OCI-LY7 (cell line): Measurements from ENCODE around the gene RSRP1. TPM values are rescaled to one million over a fixed set of nuclear protein-coding genes. Genes with fewer than 3 reads are reported as not detected.

Experiments used
- BruUV-seq: library from RNA; stranded (reverse); fragments of 400-500 nt; replicated peaks from 2 replicates; lab custom pipeline; 2021; lab: Mats Ljungman, UMichigan
- CTCF ChIA-PET: fragments of 300-600 bp; sonication (Branson Sonifier 250); formaldehyde crosslinking; loops from one replicate; lab custom pipeline; 2022; ENCODE audit warnings: antibody characterized with exemption; ENCODE audit not compliant: unreplicated experiment; lab: Charles Lee
- POLR2A ChIA-PET: fragments of 300-600 bp; sonication (Branson Sonifier 250); formaldehyde crosslinking; loops from one replicate; lab custom pipeline; 2022; ENCODE audit warnings: antibody characterized with exemption; lab: Charles Lee
- DNase-seq: peaks from one replicate; pipeline ENCODE4 v3.0.0-alpha.2; 2015; ENCODE audit warnings: low spot score
- H2AFZ ChIP-seq: fragments of 200-600 bp; sonication (generic), shearing (Covaris generic); 2 replicates; pipeline ENCODE4 v1.6.1; 2014; ENCODE audit warnings: mild to moderate bottlenecking, antibody characterized with exemption, low read length, moderate library complexity
- H3K27ac ChIP-seq: fragments of 200-600 bp; sonication (generic); 2 replicates; pipeline ENCODE4 v1.5.1; 2014; ENCODE audit warnings: mixed run types, low read depth, mild to moderate bottlenecking, moderate library complexity, low read length, inconsistent platforms; ENCODE audit not compliant: poor library complexity, severe bottlenecking
- H3K36me3 ChIP-seq: fragments of 200-600 bp; sonication (generic); 2 replicates; pipeline ENCODE4 v1.6.1; 2014; ENCODE audit warnings: mild to moderate bottlenecking, antibody characterized with exemption, low read length, moderate library complexity, mixed read lengths; ENCODE audit not compliant: insufficient read depth
- H3K4me1 ChIP-seq: fragments of 200-600 bp; sonication (generic); 2 replicates; pipeline ENCODE4 v1.5.1; 2014; ENCODE audit warnings: mild to moderate bottlenecking, low read length; ENCODE audit not compliant: insufficient read depth, poor library complexity, severe bottlenecking
- H3K4me2 ChIP-seq: fragments of 200-600 bp; sonication (generic); 2 replicates; pipeline ENCODE4 v1.6.1; 2014; ENCODE audit warnings: mild to moderate bottlenecking, low read length
- H3K4me3 ChIP-seq: fragments of 200-600 bp; sonication (generic); 2 replicates; pipeline ENCODE4 v1.5.1; 2014; ENCODE audit warnings: mild to moderate bottlenecking, low read depth, low read length; ENCODE audit not compliant: poor library complexity, severe bottlenecking
- H3K79me2 ChIP-seq: fragments of 200-600 bp; sonication (generic); 2 replicates; pipeline ENCODE4 v1.6.1; 2016; ENCODE audit warnings: low read depth, mild to moderate bottlenecking, low read length, moderate library complexity, mixed read lengths; ENCODE audit not compliant: insufficient read depth
- H3K9me2 ChIP-seq: fragments of 200-600 bp; sonication (generic); 2 replicates; pipeline ENCODE4 v1.6.1; 2016; ENCODE audit warnings: mild to moderate bottlenecking, low read length, mixed read lengths; ENCODE audit not compliant: insufficient read depth
- H3K9me3 ChIP-seq: fragments of 200-600 bp; sonication (generic); 2 replicates; pipeline ENCODE4 v1.6.1; 2014; ENCODE audit warnings: mild to moderate bottlenecking, mixed run types, low read length, mixed read lengths
- H4K20me1 ChIP-seq: fragments of 200-600 bp; sonication (generic); 2 replicates; pipeline ENCODE4 v1.6.1; 2014; ENCODE audit warnings: mild to moderate bottlenecking, antibody characterized with exemption, low read length, moderate library complexity, mixed read lengths; ENCODE audit not compliant: insufficient read depth
- EZH2phosphoT487 ChIP-seq: fragments of 200-600 bp; sonication (generic); IDR thresholded peaks from 2 replicates; pipeline ENCODE4 v1.6.1; 2018; ENCODE audit warnings: low read depth, borderline replicate concordance, mild to moderate bottlenecking, mixed run types, antibody characterized with exemption, low read length, moderate library complexity, mixed read lengths
- intact Hi-C: fragments of 100-400 bp; cut with micrococcal nuclease; formaldehyde crosslinking; loops from one replicate; pipeline ENCODE4 v1.10.0; 2022; ENCODE audit not compliant: unreplicated experiment
- total RNA-seq, 2 experiments: library from RNA; depleted of rRNA in 1 of 2; stranded (reverse); fragments of >200 nt in 1 of 2; shearing (Covaris generic) in 1 of 2; gene quantifications; 2 replicates each; pipeline ENCODE4 v1.2.3, GENCODE V29; 2014 to 2022
- TF ChIP-seq, protein P1 (sequence below): fragments of 200-600 bp; sonication (generic); conservative IDR thresholded peaks from 2 replicates; pipeline ENCODE4 v1.5.1; 2014; ENCODE audit warnings: mild to moderate bottlenecking, antibody characterized with exemption, low read length, moderate library complexity, mixed read lengths

RSRP1 gene
- total RNA-seq, 2 experiments from 2014 or later, result 141 to 146 TPM

DNA sequence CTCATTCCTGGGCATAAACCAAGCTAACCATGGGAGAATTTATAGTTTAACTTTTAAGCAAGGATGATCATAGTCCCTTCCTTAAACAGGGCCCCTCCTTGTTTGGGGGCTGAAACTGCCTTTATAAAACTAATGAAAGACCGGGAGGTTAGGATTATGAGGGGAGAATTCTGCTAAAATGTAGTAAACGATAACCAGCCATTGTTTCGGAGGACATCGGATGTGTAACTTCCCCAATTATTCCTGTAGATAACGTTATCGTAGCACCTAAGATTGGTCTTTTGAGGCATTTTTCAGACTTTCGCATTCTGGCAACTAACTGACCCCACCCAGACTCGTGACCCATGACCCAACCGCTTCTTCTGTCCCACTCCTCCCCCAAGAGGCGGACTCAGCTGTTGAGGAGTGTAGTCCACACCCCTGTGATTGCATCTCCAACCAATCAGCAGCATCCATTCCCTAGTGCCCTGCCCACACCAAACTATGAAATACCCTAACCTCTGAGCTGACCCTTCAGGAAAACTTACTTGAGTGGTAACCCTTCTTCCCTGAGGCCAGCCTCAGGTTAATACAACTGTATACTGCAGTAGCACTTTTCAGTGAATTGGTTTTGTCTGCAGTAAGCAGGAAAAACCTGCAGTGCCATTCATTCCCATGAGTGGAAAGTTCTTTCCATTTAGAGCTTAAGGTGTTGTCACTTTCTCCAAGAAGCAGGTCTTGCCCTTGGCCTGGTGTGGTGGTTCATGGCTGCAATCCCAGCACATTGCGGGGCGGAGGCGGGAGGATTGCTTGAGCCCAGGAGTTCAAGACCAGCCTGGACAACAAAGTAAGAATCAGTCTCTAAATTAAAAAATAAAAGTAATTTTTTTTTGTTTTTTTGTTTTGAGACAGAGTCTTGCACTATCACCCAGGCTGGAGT, 14.1 kb downstream of the RSRP1 start:
- Histone ChIP-seq H3K4me2 (peak overlapping the region; percentile 82), H3K9me2 (no peaks in the 10 kb centered on the region), H3K4me1 (peaks cover 58% of the 10 kb centered on the region), H2AFZ (peak overlapping the region; percentile 71; the same call in 1 of the 2 replicates), H3K79me2 (peaks cover 51% of the 10 kb centered on the region; the same call in 1 of the 2 replicates), H3K4me3 (peak overlapping the region; percentile 90), H3K9me3 (no peaks in the 10 kb centered on the region), H4K20me1 (no peaks in the 10 kb centered on the region), H3K27ac (peak overlapping the region; percentile 86), H3K36me3 (peaks cover 30% of the 10 kb centered on the region)
- ChIA-PET POLR2A (interaction anchor here (0.5 to 2.0 kb wide), 5 partner anchors 12 to 581 kb away, joined by 4 to 9 read pairs (median 4); partner anchors contain the start of gene RSRP1), CTCF (interaction anchor here (1.0 kb wide), 2 partner anchors 254 to 332 kb away, joined by 3 read pairs; no protein-coding TSS in a partner anchor)
- TSS peak; percentile 97 for BruUV-seq
- DNase-seq, result peak; percentile 87
- intact Hi-C loops, result loop anchor here (1.0 to 10.0 kb wide), 3 partner anchors 14 to 488 kb away; partner anchors contain the start of genes CLIC4, RSRP1 and RUNX3
- TF ChIP-seq, protein P1, sequence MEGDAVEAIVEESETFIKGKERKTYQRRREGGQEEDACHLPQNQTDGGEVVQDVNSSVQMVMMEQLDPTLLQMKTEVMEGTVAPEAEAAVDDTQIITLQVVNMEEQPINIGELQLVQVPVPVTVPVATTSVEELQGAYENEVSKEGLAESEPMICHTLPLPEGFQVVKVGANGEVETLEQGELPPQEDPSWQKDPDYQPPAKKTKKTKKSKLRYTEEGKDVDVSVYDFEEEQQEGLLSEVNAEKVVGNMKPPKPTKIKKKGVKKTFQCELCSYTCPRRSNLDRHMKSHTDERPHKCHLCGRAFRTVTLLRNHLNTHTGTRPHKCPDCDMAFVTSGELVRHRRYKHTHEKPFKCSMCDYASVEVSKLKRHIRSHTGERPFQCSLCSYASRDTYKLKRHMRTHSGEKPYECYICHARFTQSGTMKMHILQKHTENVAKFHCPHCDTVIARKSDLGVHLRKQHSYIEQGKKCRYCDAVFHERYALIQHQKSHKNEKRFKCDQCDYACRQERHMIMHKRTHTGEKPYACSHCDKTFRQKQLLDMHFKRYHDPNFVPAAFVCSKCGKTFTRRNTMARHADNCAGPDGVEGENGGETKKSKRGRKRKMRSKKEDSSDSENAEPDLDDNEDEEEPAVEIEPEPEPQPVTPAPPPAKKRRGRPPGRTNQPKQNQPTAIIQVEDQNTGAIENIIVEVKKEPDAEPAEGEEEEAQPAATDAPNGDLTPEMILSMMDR, result no peak
- no peak for TF ChIP-seq EZH2phosphoT487

DNA sequence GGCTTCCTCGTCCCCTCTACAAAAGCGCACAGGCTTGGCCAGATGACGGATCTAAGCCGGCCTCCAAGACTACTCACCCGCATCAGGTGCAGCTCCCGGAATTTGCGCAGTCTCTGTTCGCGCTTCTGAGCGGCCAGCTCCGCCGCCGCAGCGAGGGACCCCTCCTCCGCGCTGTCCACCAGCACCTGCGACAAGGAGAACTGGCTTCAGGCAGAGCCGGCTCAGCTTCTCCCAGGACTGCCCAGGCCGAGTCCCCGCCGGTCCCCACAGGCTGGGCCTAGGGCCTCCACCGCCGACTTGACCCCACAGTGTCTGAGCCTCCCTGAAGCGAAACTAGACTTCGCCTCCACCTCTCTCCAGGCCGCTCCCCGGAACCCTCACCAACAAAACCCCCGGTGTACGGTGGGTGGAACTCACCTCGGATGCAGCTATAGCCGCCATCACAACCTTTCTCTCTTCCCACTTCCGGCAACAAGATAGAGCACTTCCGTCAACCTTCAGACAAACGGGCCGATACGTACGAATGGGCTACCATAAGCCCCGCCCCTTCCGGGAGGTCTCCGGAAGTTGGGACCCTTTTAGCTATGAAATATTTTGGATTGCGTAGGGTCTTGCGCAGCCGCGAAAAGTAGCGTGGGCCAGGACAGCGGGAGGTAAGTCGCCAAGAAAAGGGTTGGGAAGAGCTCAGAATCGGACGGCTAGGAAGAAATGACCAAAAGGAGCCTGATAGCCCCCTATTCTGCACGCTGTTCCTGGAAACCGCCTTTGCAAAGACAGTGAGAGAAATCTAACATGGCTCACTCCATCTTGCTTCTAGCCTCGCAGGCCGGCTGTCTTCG, 15.0 kb downstream of the RSRP1 start, which contains the start of gene SYF2:
Gene SYF2 (minus strand): TSS at position 476 of the 839 bp plus-strand sequence. CDS start 35 bp downstream, at position 441.
- peaks cover 38% of the 10 kb centered on the region for H3K36me3 ChIP-seq
- peak; percentile 97 for DNase-seq
- H3K4me1 ChIP-seq, result peaks cover 49% of the 10 kb centered on the region
- intact Hi-C loops, result loop anchor here (1.0 to 10.0 kb wide), 3 partner anchors 15 to 487 kb away; partner anchors contain the start of genes CLIC4, RSRP1 and RUNX3
- POLR2A ChIA-PET, result interaction anchor here (0.5 to 2.0 kb wide), 6 partner anchors 13 to 580 kb away, joined by 4 to 9 read pairs (median 4); partner anchors contain the start of gene RSRP1
- no peaks in the 10 kb centered on the region for H4K20me1 ChIP-seq
- CTCF ChIA-PET, result interaction anchor here (0.8 to 1.0 kb wide), 2 partner anchors 15 to 333 kb away, joined by 3 read pairs; partner anchors contain the start of gene RSRP1
- TSS peak; percentile 81 for BruUV-seq
- peaks cover 49% of the 10 kb centered on the region; the same call in 1 of the 2 replicates for H3K79me2 ChIP-seq
- H3K4me2 ChIP-seq, result peak within 1 kb of the TSS; percentile 82
- no peaks in the 10 kb centered on the region for H3K9me2 ChIP-seq
- peak within 1 kb of the TSS; percentile 71; the same call in 1 of the 2 replicates for H2AFZ ChIP-seq
- H3K27ac ChIP-seq, result peak within 1 kb of the TSS; percentile 86
- H3K4me3 ChIP-seq, result peak within 1 kb of the TSS; percentile 90
- TF ChIP-seq, protein P1, result no peak
- no peak for TF ChIP-seq EZH2phosphoT487
- H3K9me3 ChIP-seq, result no peaks in the 10 kb centered on the region
